ENCODE results near the gene DIP2B.

GRCh38 chr12:50749459-50749882 is 244.7 kb downstream of the DIP2B start:
- TF ChIP-seq CTCF (IDR thresholded peaks at IDR 0.05), result no peak
- no peak for TF ChIP-seq POLR2A (IDR thresholded peaks at IDR 0.05)
- TF ChIP-seq POLR2AphosphoS5 (IDR thresholded peaks at IDR 0.05), result no peak

Data from upper lobe of left lung (tissue), 4 donors.